NOMO-1 (cell line): ENCODE data around the gene METTL1.
A peak's percentile ranks its signal among the peaks of the same experiment; 100 is the strongest.
"Not testable (repeated sequence)": the region's sequence is repeated elsewhere in the genome, so short reads cannot be mapped to it uniquely, and the experiment has no call there.

Experiments used
- DNase-seq, 2 experiments: peaks; one replicate each; lab custom pipeline; 2025; ENCODE audit not compliant: unreplicated experiment in 2 of 2; lab: John Stamatoyannopoulos, UW

Gene METTL1

DNA sequence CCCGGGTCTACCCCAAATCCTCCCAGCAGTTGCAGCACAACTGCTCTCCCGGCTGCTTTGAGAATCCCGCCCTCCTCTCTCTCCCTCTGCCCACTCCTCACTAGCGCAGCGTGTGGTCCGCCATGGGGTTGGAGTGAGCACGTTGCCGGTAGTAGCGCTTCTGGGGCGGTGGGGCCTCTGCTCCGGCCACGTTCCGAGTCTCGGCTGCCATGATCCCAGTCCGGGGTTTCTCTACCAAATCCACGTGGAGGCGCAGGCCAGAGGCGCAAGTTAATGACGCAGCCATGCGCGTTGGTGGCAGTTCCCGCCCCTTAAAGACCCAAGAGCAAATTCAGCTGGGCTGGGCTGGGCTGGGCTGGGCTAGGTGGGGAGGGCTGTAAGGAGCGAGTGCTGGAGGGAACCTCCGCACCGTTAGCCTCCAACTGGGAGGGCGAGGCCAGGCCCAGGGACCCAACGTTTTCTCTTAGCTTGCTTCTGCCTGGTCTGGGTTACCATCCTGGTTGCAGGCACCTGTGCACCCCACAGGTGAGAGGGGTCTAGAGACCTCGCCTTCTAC, at the start of gene METTL1:
TSS of gene METTL1 (minus strand) at position 233 of the 556 bp plus-strand sequence. CDS start at position 211, 22 bp downstream.
- peak; percentile 93 to 98 for DNase-seq

GRCh38 chr12:57821015-57821414, 49.1 kb upstream of the METTL1 start:
- not testable (repeated sequence) for DNase-seq

DNA sequence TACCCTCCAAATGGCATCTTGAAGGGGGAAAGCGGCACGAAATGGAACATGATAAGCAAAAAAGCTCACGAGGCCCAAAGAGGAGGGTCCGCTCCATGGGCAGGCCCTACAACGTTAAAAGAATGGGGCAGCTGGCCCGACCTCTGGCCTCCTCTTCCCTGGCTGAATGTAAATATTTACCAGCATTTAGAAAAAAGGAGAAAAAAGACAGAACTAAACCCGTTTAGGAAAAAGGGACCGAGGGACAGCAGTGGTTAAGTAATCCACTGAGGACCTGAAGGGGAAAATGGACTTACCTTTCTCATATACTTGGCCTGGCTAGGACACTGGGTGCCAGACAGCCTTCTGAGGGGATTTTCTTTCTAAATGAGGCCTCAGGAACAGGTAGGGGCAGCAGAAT, 48.2 kb upstream of the METTL1 start:
- DNase-seq = not testable (repeated sequence)

- not testable (repeated sequence) for DNase-seq
Measured at GRCh38 chr12:57817990-57818331, 46.1 kb upstream of the METTL1 start.

GRCh38 chr12:57817261-57817989, 45.5 kb upstream of the METTL1 start:
- DNase-seq = no peak

DNA sequence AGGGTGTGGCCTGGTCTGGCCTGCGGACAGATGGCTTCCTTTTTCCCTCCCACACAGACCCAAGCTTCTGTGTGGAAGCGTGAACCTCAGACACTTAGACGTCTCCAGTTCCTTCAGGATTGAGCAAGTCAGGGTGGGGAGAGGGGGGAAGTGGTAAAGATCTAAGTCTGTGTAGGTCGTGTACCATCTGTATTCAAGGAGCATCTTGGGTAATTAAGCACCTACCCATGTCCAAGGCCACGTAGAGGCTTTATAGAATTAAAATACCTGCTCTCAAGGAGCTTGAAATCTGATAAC, 44.9 kb upstream of the METTL1 start:
- DNase-seq = peak; percentile 51 to 76

GRCh38 chr12:57816001-57816854, 44.3 kb upstream of the METTL1 start:
- no peak for DNase-seq

- no peak for DNase-seq
Measured at GRCh38 chr12:57815177-57816000, 43.5 kb upstream of the METTL1 start.

DNA sequence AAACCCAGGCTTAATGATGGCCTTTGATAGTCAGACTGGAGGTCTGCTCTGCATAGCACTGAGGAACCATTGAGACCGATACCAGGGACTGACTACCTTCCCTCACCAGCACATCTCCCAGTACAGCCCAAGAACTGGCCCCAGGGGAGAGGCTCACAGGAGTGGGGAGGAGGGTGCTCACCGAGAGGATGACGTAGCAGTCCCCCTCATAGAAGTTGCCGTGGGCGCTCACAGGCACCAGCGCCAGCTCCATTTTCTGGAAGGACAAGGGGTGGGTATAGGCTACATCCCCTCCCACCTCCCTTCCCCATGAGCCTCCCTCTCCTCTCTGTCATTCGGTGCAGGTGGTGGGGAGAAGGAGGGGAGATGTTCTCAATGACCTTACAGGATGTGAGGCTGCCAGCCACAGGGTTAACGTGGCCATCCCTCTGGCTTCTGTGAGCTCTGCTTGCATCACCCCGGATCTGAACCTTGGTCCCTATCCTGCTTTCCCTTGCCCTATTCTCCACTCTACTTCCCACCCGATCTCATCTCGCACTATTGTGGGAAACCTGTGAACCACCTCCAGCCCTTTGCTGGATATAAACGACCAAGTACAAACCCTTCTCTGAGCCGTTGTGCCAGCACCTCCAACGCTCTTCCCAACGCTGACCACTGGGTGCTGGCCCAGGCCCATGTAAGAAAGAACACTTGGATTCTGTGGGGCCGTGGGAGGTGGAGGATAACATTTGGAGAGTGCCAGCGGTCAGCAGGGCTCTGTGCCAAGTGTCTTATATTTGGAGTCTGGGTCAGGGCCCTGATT, 42.3 kb upstream of the METTL1 start:
- no peak for DNase-seq

DNA sequence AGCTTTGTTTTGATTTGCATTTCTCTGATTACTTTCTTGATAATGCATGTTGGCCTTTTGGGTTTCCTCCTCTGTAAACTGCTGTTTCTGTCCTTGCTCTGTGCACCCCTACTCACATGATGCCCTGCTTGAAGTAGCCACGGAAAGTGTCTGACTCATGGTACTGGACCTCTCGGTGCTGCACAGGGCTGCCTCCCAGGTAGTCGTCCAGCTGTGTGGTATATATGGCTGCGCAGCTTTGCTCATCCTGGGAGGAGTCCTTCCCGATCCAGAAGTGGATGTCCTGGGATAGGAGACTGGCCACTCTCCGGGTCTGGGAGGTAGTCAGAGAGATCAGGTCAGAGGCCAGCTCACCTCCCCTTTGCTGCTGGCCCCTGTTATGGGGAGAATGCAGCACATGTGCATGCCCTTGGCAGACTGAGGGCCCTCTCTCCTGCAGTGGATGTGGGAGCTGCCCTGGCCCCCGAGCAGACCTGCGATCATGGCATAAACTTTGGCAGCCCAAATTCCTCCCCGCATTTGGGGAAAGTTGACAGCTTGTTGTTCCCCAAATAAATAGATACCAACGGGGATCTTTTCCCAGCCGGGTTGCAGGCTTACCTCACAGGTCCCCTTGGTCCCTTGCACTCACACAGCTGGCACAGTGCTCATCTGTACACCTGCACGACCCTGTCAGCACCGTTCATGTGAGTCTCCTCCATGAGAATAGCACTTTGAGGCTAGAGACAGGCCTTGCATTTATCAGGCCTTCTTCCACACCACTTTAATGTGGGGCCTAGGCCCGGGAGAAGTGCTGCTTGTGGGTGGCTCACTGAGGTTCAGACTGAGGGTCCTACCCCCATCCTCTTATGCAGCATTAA, 41.4 kb upstream of the METTL1 start:
- no peak for DNase-seq

GRCh38 chr12:57811028-57811755, 39.3 kb upstream of the METTL1 start:
- DNase-seq = no peak

GRCh38 chr12:57810450-57810849, 38.5 kb upstream of the METTL1 start:
- DNase-seq = no peak

DNA sequence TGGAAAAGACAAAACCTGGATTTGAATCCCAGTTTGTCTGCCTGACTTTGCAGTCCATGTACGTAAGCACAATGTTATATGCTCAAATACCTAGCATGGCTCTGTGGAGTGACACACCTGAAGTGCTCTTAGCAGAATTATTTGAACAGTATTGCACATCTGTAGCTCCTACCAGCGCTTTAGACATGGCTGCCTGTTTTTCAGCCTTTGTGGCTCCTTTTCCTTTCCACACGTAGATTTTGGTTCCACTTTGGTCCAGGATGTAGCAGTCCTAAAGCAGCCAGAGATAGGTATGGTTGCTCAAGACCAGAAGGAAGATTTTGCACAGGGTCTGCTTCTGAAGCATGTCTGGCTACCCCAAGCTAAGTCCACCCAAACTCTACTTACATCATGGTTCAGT, 37.5 kb upstream of the METTL1 start:
- no peak for DNase-seq

GRCh38 chr12:57808351-57808750, 36.4 kb upstream of the METTL1 start:
- DNase-seq = no peak

- no peak for DNase-seq
Measured at GRCh38 chr12:57807285-57807684, 35.4 kb upstream of the METTL1 start.

GRCh38 chr12:57806677-57807076, 34.8 kb upstream of the METTL1 start:
- no peak for DNase-seq

- peak in 1 of 2 experiments; percentile 2 for DNase-seq
Measured at GRCh38 chr12:57803319-57803893, 31.5 kb upstream of the METTL1 start.

GRCh38 chr12:57802607-57803006, 30.7 kb upstream of the METTL1 start:
- DNase-seq = no peak
